ENCODE data around the gene SNED1.

The SNED1 gene

GRCh38 chr2:241137276-241138190 lies 139.1 kb downstream of the SNED1 start (continued):
- TF ChIP-seq KLF8 (tag by site-specific recombination; IDR thresholded peaks at IDR 0.05) (no peak), ZNF624 (tag by site-specific recombination; IDR thresholded peaks at IDR 0.05) (no peak), ZNF239 (tag by site-specific recombination; IDR thresholded peaks at IDR 0.05) (no peak), ZNF664 (tag by site-specific recombination; IDR thresholded peaks at IDR 0.05) (no peak), ZNF398 (tag by site-specific recombination; IDR thresholded peaks at IDR 0.05) (no peak), ZFP3 (tag by site-specific recombination; IDR thresholded peaks at IDR 0.05; ENCODE audit: low read depth) (no peak)

GRCh38 chr2:241138471-241138870 lies 140.1 kb downstream of the SNED1 start:
- Histone ChIP-seq H3K36me3 (ENCODE audit: control insufficient read depth in 2 of 2, insufficient read depth in 1 of 2, low read length in 2 of 2) (peaks cover 0 to 86% of the 10 kb centered on the region in 2 experiments; a peak in 2 of 3 replicates), H3K27ac (ENCODE audit: extremely low read depth, low read depth, low read length) (no peak overlapping the region), H3K4me1 (ENCODE audit: control insufficient read depth, insufficient read depth, low read length) (no peaks in the 10 kb centered on the region), H3K9me3 (ENCODE audit: control insufficient read depth, insufficient read depth, low read depth, low read length) (no peaks in the 10 kb centered on the region), H3K4me3 (ENCODE audit: low read depth, low read length) (no peak overlapping the region)
- ChIA-PET CTCF (no interaction called here), POLR2A (interaction anchor here (0.7 kb wide), 1 partner anchor 11 kb away, joined by 3 read pairs; the partner anchor contains the start of gene PASK)
- TF ChIP-seq ZNF223 (tag by site-specific recombination; IDR thresholded peaks at IDR 0.05) (no peak), ZBTB17 (tag by site-specific recombination; IDR thresholded peaks at IDR 0.05) (no peak), ZNF449 (tag by site-specific recombination; IDR thresholded peaks at IDR 0.05) (no peak), ZNF280D (tag by site-specific recombination; IDR thresholded peaks at IDR 0.05) (no peak), REPIN1 (tag by site-specific recombination; IDR thresholded peaks at IDR 0.05; ENCODE audit: low read depth) (no peak), ZSCAN30 (tag by site-specific recombination; IDR thresholded peaks at IDR 0.05) (no peak), ZNF140 (tag by site-specific recombination; IDR thresholded peaks at IDR 0.05) (no peak), ZSCAN5A (tag by site-specific recombination; IDR thresholded peaks at IDR 0.05) (no peak), KLF1 (tag by site-specific recombination; IDR thresholded peaks at IDR 0.05) (no peak), ZBTB11 (tag by site-specific recombination; conservative IDR thresholded peaks at IDR 0.05; ENCODE audit: low read depth) (no peak), ZNF560 (tag by site-specific recombination; IDR thresholded peaks at IDR 0.05; ENCODE audit: borderline replicate concordance) (no peak)
